Activated CD4-positive, alpha-beta T cell treated with anti-CD3 and anti-CD28 coated beads, Interleukin-2, amount 10 ng/mL, durations not matched to agents 24 days and 14 days (primary cell): ENCODE results near the gene ADAT3. TPM values are rescaled to one million over a fixed set of nuclear protein-coding genes. Genes with fewer than 3 reads are reported as not detected.

Experiments used
- DNase-seq: peaks from one replicate; pipeline ENCODE4 v3.0.0; 2022
- H3K27ac Mint-ChIP-seq: one replicate; pipeline ENCODE4 v1.8.0; 2022; ENCODE audit warnings: mild to moderate bottlenecking, mixed read lengths
- H3K27me3 Mint-ChIP-seq: one replicate; pipeline ENCODE4 v1.8.0; 2022; ENCODE audit warnings: mixed read lengths
- H3K36me3 Mint-ChIP-seq: one replicate; pipeline ENCODE4 v1.8.0; 2022; ENCODE audit warnings: low read depth, mild to moderate bottlenecking, mixed read lengths
- H3K4me1 Mint-ChIP-seq: one replicate; pipeline ENCODE4 v1.8.0; 2021; ENCODE audit warnings: mixed read lengths
- H3K4me3 Mint-ChIP-seq: one replicate; pipeline ENCODE4 v1.8.0; 2022; ENCODE audit warnings: mild to moderate bottlenecking, moderate library complexity, mixed read lengths
- H3K9me3 Mint-ChIP-seq: one replicate; pipeline ENCODE4 v1.8.0; 2021; ENCODE audit warnings: mixed read lengths
- intact Hi-C: fragments of 100-400 bp; cut with micrococcal nuclease; formaldehyde crosslinking; loops from one replicate; pipeline ENCODE4 v1.15.1; 2023
- total RNA-seq: library from RNA; stranded (reverse); gene quantifications from 2 replicates; pipeline ENCODE4 v1.2.3, GENCODE V29; 2022

Gene ADAT3
- total RNA-seq, 1 donor from 2014 or later: 10.6 TPM

DNA sequence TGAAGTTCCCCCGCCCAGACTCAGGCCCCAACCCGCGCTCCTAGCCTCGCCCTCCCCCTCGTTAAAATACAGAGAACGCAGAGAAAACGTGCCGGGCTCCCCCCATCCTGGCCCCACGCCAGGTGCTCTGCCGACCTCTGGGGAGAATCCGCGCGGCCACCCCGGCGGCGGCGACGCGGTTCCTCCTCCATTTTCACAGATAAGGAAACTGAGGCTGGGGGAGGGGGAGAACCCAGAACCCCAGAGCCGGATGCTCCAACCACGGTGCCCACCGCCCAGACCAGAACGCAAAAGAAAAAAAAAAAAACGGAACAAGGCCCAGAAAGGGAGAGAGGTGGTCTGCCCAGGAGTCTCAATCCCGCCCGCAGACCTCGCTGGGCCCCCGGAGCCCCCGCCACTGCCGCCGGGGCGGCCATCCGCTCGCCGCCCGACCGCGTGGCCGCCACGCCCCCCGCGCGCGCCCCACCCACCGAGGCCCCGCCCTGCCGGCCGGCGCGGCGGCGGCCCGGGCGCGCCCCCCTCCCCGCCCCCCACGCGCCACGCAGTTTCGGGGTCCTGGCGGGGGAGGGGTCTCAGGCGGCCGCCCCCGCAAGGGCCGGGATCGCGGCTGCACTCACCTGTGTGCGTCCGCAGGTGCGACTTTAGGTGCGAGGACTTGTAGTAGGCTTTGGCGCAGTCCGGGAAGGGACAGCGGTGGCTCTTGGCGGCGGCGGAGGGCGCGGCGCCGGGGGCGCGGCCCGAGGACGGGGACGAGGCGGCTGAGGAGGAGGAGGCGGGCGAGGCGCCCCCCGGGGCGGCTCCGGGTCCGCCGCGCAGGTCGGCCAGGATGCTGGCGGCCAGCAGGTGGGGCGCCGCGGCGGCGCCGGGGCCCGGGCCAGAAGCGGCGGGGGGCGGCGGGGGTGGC lies 42.5 kb upstream of the ADAT3 start:
- no peaks in the 10 kb centered on the region for H3K9me3 Mint-ChIP-seq
- H3K36me3 Mint-ChIP-seq: peaks cover 3% of the 10 kb centered on the region
- no peaks in the 10 kb centered on the region for H3K27me3 Mint-ChIP-seq
- peak overlapping the region; percentile 91 for H3K27ac Mint-ChIP-seq
- DNase-seq: peak; percentile 89
- peak overlapping the region; percentile 88 for H3K4me3 Mint-ChIP-seq
- peaks cover 22% of the 10 kb centered on the region for H3K4me1 Mint-ChIP-seq
- intact Hi-C loops: loop anchor here (5.0 kb wide), 1 partner anchor 235 kb away; the partner anchor contains the start of genes IZUMO4 and MOB3A

DNA sequence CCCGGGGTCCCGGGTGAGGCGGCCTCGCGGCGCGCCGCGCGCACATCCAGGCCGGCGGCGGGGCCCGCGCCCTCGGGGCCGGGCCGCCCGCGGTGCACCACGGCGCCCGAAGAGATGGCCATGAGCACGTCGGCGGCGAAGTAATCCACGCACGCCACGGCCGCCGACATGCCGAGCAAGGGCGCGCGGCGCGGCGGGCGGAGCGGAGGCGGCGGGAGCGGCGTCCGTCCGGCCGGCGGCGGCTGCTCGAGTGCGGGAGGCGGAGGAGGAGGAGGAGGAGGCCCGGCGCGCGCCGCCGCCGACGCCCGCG lies 41.9 kb upstream of the ADAT3 start, which contains the start of gene KLF16:
Gene KLF16, minus strand, starts transcription at position 252 of the 310 bp plus-strand sequence. Its CDS starts 82 bp downstream, at position 170.
- Mint-ChIP-seq H3K4me3 (peak within 1 kb of the TSS; percentile 88), H3K27me3 (no peaks in the 10 kb centered on the region), H3K36me3 (peaks cover 6% of the 10 kb centered on the region), H3K9me3 (no peaks in the 10 kb centered on the region), H3K27ac (peak within 1 kb of the TSS; percentile 91), H3K4me1 (peaks cover 19% of the 10 kb centered on the region)
- DNase-seq: no peak
- intact Hi-C loops: loop anchor here (5.0 kb wide), 1 partner anchor 234 kb away; the partner anchor contains the start of genes IZUMO4 and MOB3A

- Mint-ChIP-seq H3K9me3 (no peaks in the 10 kb centered on the region), H3K4me3 (peak overlapping the region; percentile 83), H3K36me3 (peaks cover 7% of the 10 kb centered on the region), H3K4me1 (peaks cover 16% of the 10 kb centered on the region), H3K27me3 (no peaks in the 10 kb centered on the region), H3K27ac (peak overlapping the region; percentile 89)
- intact Hi-C loops: loop anchor here (1.0 to 5.0 kb wide), 5 partner anchors 9 to 233 kb away; partner anchors contain the start of genes ABHD17A, ADAT3, IZUMO4 and MOB3A
- peak; percentile 98 for DNase-seq
Measured at GRCh38 chr19:1863638-1864479, 41.3 kb upstream of the ADAT3 start.

DNA sequence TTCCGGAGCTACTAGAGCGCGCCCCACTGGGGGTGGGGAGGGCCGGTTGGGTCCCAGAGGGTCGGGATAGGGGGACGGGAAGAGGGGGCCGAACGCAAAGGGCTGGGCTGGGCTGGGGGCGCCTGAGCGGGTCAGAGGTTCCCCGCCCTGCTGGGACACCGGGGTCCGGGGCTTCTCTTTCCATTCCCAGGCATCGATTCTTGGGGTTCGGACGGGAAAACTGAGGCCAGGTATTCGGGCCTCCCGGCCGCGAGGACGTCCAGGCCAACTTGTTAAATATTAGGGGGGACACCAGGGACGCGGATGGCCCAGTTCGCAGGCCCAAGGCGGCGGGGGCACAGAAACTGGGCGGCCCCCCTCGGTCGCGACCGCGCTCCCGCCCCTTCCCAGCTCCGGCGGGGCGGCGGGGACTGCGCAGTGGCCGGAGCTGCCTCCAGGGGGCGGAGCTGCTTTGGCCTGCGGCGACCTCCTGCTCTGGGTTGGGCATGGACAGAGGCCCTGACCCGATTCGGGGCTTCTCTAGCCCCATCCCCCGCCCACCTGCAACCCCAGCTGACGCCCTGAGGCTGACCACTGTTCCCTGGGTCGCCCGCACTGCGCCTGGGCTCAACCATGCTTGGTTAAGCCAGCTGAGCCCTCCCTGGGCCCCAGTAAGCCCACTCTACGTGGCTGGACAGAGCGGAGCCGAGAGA lies 40.6 kb upstream of the ADAT3 start:
- DNase-seq: peak; percentile 91
- peaks cover 14% of the 10 kb centered on the region for H3K4me1 Mint-ChIP-seq
- peak overlapping the region; percentile 83 for H3K4me3 Mint-ChIP-seq
- no peaks in the 10 kb centered on the region for H3K27me3 Mint-ChIP-seq
- H3K27ac Mint-ChIP-seq: peak overlapping the region; percentile 89
- intact Hi-C loops: loop anchor here (1.0 to 5.0 kb wide), 5 partner anchors 9 to 233 kb away; partner anchors contain the start of genes ABHD17A, ADAT3, IZUMO4 and MOB3A
- no peaks in the 10 kb centered on the region for H3K9me3 Mint-ChIP-seq
- peaks cover 9% of the 10 kb centered on the region for H3K36me3 Mint-ChIP-seq

GRCh38 chr19:1865172-1866010 lies 39.8 kb upstream of the ADAT3 start:
- peak; percentile 66 for DNase-seq
- H3K4me3 Mint-ChIP-seq: peak overlapping the region; percentile 83

GRCh38 chr19:1866693-1867348 lies 38.4 kb upstream of the ADAT3 start:
- Mint-ChIP-seq H3K4me3 (no peak overlapping the region), H3K27me3 (no peaks in the 10 kb centered on the region), H3K36me3 (peaks cover 13% of the 10 kb centered on the region), H3K4me1 (peaks cover 6% of the 10 kb centered on the region), H3K27ac (no peak overlapping the region), H3K9me3 (no peaks in the 10 kb centered on the region)
- intact Hi-C loops: no loop called here
- DNase-seq: no peak

More at GRCh38 chr19:1865172-1866010, 39.8 kb upstream of the ADAT3 start:
- Mint-ChIP-seq H3K27ac (peak overlapping the region; percentile 78), H3K27me3 (no peaks in the 10 kb centered on the region), H3K36me3 (peaks cover 10% of the 10 kb centered on the region), H3K4me1 (peaks cover 14% of the 10 kb centered on the region), H3K9me3 (no peaks in the 10 kb centered on the region)
- intact Hi-C loops: no loop called here

- no peaks in the 10 kb centered on the region for H3K9me3 Mint-ChIP-seq
- H3K27ac Mint-ChIP-seq: no peak overlapping the region
- intact Hi-C loops: no loop called here
- no peaks in the 10 kb centered on the region for H3K27me3 Mint-ChIP-seq
- H3K4me3 Mint-ChIP-seq: no peak overlapping the region
- DNase-seq: no peak
- peaks cover 13% of the 10 kb centered on the region for H3K36me3 Mint-ChIP-seq
- H3K4me1 Mint-ChIP-seq: peaks cover 6% of the 10 kb centered on the region
Measured at GRCh38 chr19:1867349-1867724, 37.9 kb upstream of the ADAT3 start.

DNA sequence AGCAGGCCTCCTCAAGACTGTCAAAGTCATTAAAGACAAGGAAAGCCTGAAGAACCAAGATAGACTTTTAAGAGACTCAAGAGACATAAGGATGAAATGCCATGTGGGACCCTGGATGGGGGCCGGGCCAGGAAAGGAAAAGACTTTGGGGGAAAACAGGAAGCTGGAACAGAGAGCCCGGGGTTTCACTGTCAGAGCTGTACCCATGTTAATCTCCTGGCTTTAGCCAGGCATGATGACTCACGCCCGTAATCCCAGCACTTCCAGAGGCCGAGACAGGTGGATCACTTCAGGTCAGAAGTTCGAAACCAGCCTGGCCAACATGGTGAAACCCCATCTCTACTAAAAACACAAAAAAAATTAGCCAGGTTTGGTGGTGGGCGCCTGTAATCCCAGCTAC lies 36.2 kb upstream of the ADAT3 start:
- Mint-ChIP-seq H3K4me1 (peaks cover 7% of the 10 kb centered on the region), H3K9me3 (no peaks in the 10 kb centered on the region), H3K27ac (peak overlapping the region; percentile 9), H3K27me3 (no peaks in the 10 kb centered on the region), H3K4me3 (no peak overlapping the region), H3K36me3 (peaks cover 12% of the 10 kb centered on the region)
- intact Hi-C loops: no loop called here
- DNase-seq: no peak

- intact Hi-C loops: no loop called here
- no peak for DNase-seq
- no peaks in the 10 kb centered on the region for H3K27me3 Mint-ChIP-seq
- H3K4me3 Mint-ChIP-seq: no peak overlapping the region
- no peaks in the 10 kb centered on the region for H3K9me3 Mint-ChIP-seq
- H3K36me3 Mint-ChIP-seq: peaks cover 26% of the 10 kb centered on the region
- H3K27ac Mint-ChIP-seq: no peak overlapping the region
- H3K4me1 Mint-ChIP-seq: peaks cover 21% of the 10 kb centered on the region
Measured at GRCh38 chr19:1871140-1871597, 34.0 kb upstream of the ADAT3 start.

- H3K27ac Mint-ChIP-seq: no peak overlapping the region
- peaks cover 26% of the 10 kb centered on the region for H3K36me3 Mint-ChIP-seq
- no peaks in the 10 kb centered on the region for H3K27me3 Mint-ChIP-seq
- intact Hi-C loops: no loop called here
- H3K4me1 Mint-ChIP-seq: peaks cover 22% of the 10 kb centered on the region
- no peak overlapping the region for H3K4me3 Mint-ChIP-seq
- no peaks in the 10 kb centered on the region for H3K9me3 Mint-ChIP-seq
- no peak for DNase-seq
Measured at GRCh38 chr19:1871630-1872029, 33.6 kb upstream of the ADAT3 start.

GRCh38 chr19:1872807-1873523 lies 32.2 kb upstream of the ADAT3 start:
- H3K36me3 Mint-ChIP-seq: peaks cover 23% of the 10 kb centered on the region

More at GRCh38 chr19:1872807-1873523, 32.2 kb upstream of the ADAT3 start:
- Mint-ChIP-seq H3K4me3 (peak overlapping the region; percentile 99), H3K9me3 (no peaks in the 10 kb centered on the region), H3K27ac (no peak overlapping the region), H3K27me3 (no peaks in the 10 kb centered on the region), H3K4me1 (peaks cover 20% of the 10 kb centered on the region)
- intact Hi-C loops: no loop called here
- DNase-seq: no peak
